ENCODE data around the gene RIN1.
A peak's percentile ranks its signal among the peaks of the same experiment; 100 is the strongest.

The RIN1 gene

DNA sequence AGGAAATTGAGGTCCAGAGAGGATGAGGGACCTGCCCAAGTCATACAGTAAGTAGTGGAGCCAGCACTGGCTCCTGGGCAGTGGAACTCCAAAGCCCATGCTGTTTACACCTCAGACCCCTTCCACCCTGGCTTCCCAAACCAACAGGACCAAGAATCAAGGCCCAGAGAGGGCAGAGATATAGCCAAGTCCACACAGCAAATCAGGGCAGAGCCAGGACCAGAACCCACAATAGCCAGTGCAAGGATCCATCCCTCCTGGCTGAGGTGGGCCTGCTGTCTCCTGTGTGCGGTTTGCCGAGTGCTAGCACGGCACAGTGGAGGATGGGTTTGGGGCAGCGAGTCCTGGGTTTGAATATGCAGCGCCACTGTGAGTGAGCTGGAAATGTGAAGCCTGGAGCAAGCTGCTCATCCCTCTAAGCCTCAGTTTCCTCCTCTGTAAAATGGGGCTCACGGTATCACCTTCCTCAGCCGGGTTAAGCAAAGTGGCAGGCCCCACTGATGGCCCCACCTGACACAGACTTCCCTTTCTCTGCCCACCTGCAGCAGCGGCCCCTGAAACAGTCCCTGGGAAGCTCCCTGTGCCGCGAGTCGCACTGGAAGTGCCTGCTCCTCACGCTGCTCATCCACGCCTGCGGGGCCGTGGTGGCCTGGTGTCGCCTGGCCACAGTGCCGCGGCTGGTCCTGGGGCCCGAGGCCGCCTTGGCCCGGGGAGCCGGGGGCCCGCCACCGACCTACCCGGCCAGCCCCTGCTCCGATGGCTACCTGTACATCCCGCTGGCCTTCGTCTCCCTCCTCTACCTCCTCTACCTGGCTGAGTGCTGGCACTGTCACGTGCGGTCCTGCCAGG lies 42.2 kb downstream of the RIN1 start:
- no peaks in the 10 kb centered on the region for H3K9me3 ChIP-seq
- no peak for DNase-seq
- no peak overlapping the region for H3K4me3 ChIP-seq (ENCODE audit: low read depth, low read length)
- no peaks in the 10 kb centered on the region for H3K36me3 ChIP-seq
- TF ChIP-seq, protein P1, sequence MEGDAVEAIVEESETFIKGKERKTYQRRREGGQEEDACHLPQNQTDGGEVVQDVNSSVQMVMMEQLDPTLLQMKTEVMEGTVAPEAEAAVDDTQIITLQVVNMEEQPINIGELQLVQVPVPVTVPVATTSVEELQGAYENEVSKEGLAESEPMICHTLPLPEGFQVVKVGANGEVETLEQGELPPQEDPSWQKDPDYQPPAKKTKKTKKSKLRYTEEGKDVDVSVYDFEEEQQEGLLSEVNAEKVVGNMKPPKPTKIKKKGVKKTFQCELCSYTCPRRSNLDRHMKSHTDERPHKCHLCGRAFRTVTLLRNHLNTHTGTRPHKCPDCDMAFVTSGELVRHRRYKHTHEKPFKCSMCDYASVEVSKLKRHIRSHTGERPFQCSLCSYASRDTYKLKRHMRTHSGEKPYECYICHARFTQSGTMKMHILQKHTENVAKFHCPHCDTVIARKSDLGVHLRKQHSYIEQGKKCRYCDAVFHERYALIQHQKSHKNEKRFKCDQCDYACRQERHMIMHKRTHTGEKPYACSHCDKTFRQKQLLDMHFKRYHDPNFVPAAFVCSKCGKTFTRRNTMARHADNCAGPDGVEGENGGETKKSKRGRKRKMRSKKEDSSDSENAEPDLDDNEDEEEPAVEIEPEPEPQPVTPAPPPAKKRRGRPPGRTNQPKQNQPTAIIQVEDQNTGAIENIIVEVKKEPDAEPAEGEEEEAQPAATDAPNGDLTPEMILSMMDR (IDR thresholded peaks at IDR 0.05; ENCODE audit: low read depth, low read length): no peak
- H3K27me3 ChIP-seq: no peaks in the 10 kb centered on the region
- no peaks in the 10 kb centered on the region; the same call in none of the 2 replicates for H3K4me1 ChIP-seq

- H3K4me3 ChIP-seq (ENCODE audit: low read depth, low read length): no peak overlapping the region
- TF ChIP-seq, protein P1 (IDR thresholded peaks at IDR 0.05; ENCODE audit: low read depth, low read length): no peak
- H3K27me3 ChIP-seq: no peaks in the 10 kb centered on the region
- no peaks in the 10 kb centered on the region; the same call in none of the 2 replicates for H3K4me1 ChIP-seq
- H3K36me3 ChIP-seq: no peaks in the 10 kb centered on the region; the same call in 1 of the 2 replicates
- no peak for DNase-seq
- H3K9me3 ChIP-seq: no peaks in the 10 kb centered on the region
These were observed 42.9 kb downstream of the RIN1 start for GRCh38 chr11:66293352-66293751.

- Histone ChIP-seq H3K9me3 (no peaks in the 10 kb centered on the region), H3K4me1 (peaks cover 3% of the 10 kb centered on the region), H3K36me3 (no peaks in the 10 kb centered on the region; the same call in 1 of the 2 replicates), H3K27me3 (no peaks in the 10 kb centered on the region), H3K4me3 (ENCODE audit: low read depth, low read length) (peak overlapping the region; percentile 58)
- DNase-seq: no peak
- TF ChIP-seq, protein P1 (IDR thresholded peaks at IDR 0.05; ENCODE audit: low read depth, low read length): no peak
These were observed 43.5 kb downstream of the RIN1 start for GRCh38 chr11:66292543-66293332.

DNA sequence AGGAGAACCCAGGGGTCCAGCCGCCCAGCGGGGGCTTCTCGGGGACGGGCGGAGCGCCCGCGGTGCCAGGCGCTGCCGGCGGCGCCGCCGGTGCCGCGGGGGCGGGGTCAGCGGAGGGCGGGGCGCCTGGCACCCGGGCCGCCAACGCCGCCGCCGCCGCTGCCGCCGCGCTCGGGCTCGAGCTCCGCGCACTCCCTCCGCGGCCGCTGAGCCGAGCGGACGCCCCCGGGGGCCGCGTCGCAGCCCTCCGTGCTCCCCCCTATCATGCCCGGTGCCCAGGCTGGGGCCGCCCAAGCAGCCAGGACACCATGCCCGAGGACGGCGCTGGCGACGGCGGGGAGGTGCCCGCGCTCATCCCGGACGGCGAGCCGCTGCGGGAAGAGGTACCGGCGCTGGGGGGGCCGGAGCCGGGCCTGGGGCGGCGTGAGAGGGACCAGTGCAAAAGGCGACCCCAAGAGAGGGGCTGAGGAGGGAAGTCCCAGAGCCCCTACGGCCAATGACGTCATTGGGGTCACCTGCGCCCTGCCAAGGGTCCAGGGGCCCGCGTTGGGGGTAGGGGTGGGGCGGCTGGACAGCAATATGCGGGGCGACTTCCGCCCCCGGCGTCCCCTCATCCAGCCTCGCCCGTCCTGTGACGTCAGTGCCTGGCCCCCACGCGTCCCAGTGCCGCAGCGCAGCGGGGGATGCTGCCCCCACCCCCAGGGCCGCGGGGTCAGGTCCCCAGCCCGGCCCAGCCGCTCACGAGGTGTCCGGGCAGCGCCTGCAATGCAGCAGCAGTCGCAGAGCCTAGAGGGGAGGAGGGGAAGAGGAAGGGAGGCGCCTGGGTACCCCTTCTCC lies 44.3 kb downstream of the RIN1 start, which contains the start of gene TMEM151A:
Gene TMEM151A (plus strand): TSS at position 189 of the 837 bp plus-strand sequence. CDS start 120 bp downstream, at position 309.
- DNase-seq: peak; percentile 56
- no peaks in the 10 kb centered on the region for H3K27me3 ChIP-seq
- peaks cover under 1% of the 10 kb centered on the region; the same call in 1 of the 2 replicates for H3K36me3 ChIP-seq
- H3K9me3 ChIP-seq: no peaks in the 10 kb centered on the region
- TF ChIP-seq, protein P1 (IDR thresholded peaks at IDR 0.05; ENCODE audit: low read depth, low read length): no peak
- H3K4me3 ChIP-seq (ENCODE audit: low read depth, low read length): peak within 1 kb of the TSS; percentile 60
- H3K4me1 ChIP-seq: peaks cover 5% of the 10 kb centered on the region

GRCh38 chr11:66291303-66291705 lies 44.9 kb downstream of the RIN1 start:
- Histone ChIP-seq H3K4me1 (peaks cover 5% of the 10 kb centered on the region), H3K36me3 (peaks cover 3% of the 10 kb centered on the region; the same call in 1 of the 2 replicates), H3K9me3 (no peaks in the 10 kb centered on the region), H3K4me3 (ENCODE audit: low read depth, low read length) (peak overlapping the region; percentile 60), H3K27me3 (no peaks in the 10 kb centered on the region)
- TF ChIP-seq, protein P1 (IDR thresholded peaks at IDR 0.05; ENCODE audit: low read depth, low read length): no peak
- DNase-seq: no peak

Measured in BE2C (cell line).